HG03565 (cell line): ENCODE data around the gene GJA4.

Source experiments
- ATAC-seq: cut with Tn5 transposase; IDR thresholded peaks from one replicate; pipeline ENCODE4 v1.9.1; 2021; ENCODE audit warnings: mild to moderate bottlenecking, moderate library complexity; ENCODE audit not compliant: unreplicated experiment

Gene GJA4

DNA sequence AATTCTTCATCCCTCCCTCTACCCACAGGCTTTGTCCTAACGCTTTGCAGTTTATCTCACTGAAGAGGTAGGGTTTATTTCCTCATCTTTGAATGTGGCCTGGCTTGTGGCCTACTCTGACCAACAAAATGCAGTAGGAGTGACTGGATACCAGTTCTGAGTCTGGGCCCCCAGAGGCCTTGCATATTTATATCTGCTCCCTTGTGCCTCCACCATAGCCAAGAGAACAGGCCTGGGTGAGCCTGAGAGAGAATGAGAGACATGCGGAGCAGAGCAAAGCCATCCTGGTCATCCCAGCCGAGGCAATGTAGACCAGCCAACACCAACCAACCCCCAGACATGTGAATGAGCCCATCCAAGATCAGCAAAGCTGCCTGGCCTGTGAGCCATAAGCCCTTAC, 36.5 kb downstream of the GJA4 start:
- ATAC-seq: no peak

DNA sequence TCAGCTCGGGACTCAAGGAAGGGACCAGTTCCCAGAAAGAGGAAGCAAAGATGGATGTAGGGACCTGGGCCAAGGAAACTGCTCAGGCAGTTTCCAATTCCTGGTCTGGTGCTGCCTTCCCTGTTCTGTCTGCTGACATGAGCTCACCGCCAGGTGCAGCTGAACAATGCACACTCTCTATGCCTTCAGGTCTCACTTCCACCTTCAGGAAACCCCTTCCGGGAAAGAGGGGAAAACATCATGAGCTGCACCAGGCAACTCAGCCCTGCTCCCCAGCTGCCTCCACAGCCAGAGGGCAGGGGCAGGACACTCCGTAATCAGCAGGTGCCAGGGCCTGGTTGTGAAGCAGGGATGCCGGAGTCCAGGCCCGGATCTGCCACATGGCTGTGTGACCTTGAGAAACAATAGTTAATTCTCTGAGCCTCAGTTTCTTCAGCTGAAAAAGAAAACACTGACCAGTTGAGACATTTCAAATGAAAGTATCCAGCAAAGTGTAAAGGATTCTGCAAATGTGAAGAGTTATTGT, 39.0 kb downstream of the GJA4 start:
- ATAC-seq: no peak

DNA sequence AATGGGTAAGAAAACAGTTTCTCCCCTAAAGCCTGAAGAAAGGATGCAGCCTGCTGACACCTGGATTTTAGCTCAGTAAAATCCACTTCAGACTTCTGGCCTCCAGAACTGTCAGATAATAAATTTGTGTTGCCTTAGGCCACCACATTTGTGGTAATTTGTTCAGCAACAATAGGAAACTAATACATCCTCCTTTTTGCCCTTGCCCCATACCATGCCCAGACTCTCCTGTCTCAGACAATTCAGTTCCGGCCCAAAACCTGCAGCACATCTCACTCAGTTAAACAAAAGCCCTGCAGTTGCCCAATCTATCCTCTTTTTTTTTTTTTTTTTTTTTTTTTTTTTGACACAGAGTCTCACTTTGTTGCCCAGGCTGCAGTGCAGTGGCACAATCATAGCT, 40.9 kb downstream of the GJA4 start:
- ATAC-seq: no peak

DNA sequence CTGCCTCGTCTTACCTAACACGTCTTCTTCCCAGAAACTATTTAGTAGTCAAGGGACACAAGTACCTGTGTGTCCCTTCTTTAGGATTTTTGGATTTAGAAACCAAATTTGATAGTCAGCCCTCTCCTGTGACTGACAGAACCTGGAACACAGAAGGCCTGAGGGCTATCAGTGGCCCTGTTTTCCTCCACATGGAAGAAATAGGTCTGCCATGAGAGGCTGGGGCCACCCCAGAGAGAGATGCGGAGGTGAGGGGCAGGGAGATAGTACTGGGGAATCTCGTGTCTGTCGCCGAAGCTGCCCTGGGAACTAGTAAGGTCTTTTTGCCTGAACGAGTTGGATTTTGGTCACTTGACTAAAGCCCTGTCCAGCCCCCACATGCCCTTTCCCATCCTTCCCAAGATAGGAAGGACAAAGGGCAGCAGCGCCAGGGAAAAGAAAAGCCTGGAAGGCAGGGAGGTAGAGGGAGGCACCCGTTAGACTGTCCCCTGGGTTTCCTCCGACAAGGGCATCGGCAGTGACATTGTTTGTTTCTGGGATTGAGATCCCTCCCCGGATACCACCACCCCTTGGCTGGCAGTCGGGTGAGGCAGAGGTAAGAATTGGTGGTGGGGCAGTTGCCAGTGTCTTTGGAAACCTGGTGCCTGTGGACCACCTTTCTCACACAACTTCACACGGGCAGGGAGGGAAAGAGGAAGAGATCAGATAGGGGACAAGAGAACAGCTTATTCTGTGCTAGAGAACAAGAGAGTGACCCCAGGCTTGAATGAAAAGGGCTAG, 46.9 kb downstream of the GJA4 start:
- ATAC-seq: no peak

DNA sequence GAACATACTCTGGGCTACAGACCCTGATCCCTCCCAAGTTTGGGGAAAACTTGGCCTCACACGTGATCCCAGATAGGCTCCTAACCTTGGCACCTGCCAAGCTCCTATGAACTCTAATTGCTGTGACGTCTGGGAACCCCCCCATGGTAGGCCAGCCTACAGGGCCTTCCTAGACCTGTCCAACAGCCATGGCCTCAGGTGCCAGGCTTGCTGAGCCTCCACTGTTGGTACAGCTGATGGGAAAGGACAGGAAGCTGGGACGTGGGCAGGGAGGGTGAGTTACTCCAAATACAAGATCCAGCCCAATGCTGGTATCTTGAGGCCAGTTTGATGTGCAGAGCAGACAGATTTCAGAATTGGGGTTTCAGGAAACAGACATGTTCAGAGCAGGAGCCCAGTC, 47.6 kb downstream of the GJA4 start:
- no peak for ATAC-seq

DNA sequence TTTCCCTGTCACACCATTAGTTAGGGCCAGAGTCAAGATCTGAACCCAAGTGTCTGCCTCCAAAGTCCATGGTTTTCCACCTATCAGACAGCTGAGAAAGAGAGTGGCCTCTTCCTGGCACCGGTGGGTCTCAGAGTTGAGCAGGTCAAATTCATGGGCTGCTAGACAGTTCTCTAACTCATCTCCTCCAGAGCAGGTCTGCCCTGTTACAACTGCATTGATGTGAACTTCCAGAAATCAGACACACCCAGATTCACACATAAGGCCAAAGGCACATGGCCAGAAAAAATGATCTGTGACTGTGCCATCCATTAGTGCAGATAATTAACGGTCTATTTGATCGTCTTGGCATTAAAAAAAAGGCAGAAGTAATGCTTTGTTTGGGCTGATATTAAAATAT, 49.3 kb downstream of the GJA4 start:
- ATAC-seq: no peak

DNA sequence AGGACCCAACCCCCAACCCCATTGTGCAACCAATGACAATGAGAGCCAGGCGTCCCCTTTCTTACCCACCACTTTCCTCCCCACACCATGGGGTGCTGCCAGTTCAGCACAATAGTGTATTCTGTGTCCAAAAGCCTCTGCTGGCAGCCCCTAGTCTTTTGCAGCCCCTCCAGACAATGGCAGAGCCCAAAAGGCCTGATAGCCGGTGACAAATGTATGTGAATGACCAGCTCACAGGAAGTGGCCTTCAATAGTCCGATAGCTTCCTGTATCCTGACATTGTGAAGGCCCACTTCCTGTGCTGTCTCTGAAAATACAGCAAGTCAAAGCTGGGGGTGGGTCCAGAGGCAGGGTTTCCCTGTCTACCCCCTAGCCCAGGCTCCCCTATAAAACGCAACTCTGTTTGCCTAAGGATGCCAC, 50.2 kb downstream of the GJA4 start:
- no peak for ATAC-seq

DNA sequence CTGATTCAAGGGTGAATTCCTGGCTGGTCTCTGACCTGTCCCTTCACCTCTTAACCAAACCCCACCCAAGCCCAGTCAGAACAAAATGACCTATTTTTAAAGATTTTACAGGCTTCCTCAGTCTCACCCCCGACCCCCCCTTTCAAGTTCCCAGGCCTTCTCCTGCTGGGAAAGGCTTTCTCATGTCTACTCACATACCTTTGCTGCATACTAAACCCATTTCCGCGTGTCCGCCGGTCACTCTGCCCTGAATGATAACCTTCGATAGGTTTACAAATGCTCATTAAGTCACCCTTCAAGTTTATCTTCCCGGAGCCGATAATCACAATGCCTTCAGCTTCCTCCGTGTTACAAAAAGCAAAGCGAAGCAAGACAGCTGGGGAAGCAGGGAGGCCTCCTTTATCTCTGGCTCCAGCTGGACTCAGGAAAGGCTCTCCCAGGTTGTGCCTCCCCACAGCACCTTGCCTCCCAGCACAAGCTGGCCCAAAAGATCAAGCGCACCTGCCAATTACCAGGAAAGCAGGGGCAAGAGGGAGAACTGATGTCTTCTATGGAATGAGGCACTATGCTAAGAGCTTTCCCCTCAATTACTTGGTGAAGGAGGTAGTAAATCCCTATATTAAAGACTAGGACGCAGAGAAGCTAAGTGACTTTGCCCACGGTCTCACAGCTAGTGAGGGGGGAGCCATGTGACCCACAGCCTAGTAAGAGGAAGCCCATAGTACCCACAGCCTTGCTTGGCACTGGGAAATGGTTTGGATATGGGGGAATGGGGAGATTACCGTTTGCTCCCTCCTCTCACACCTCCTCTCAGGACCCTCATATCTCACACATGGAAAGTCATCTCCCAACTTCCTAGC, 50.8 kb downstream of the GJA4 start:
- ATAC-seq: no peak

DNA sequence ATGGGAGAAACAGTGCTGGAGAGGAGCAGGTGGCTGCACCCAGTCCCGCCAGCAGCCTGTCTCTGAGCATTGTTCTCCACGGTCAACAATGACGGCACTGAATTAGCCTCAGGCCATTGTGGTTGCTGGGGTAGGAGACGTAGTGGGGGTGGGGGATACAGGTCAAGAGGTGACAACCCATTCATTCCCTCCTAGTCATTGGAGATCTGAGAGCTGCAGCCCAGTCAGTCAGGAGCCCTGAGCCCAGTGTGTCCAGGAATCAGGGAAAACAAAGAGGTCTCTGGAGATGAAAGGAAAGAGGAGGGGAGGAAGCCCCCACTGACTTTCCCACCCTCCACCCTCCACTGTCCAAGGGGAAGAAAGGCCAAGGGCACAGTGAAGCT, 51.4 kb downstream of the GJA4 start:
- no peak for ATAC-seq
